GM19463 (cell line): ENCODE results near the gene GCA.

Experiments used
- ATAC-seq: cut with Tn5 transposase; IDR thresholded peaks from one replicate; pipeline ENCODE4 v1.9.1; 2021; ENCODE audit warnings: mild to moderate bottlenecking, moderate library complexity; ENCODE audit not compliant: unreplicated experiment

GCA gene

GRCh38 chr2:162401871-162402270 is 57.9 kb downstream of the GCA start:
- ATAC-seq = no peak

- ATAC-seq = no peak
These were observed 60.0 kb downstream of the GCA start for GRCh38 chr2:162403884-162404283.
